ENCODE results near the gene ERC1. TPM values are rescaled to one million over a fixed set of nuclear protein-coding genes. Genes with fewer than 3 reads are reported as not detected.

The ERC1 gene
- total RNA-seq, 4 donors from 2014 or later, result 28.5 to 71.7 (median 38.5) TPM

- Histone ChIP-seq H3K36me3 (no peaks in the 10 kb centered on the region), H3K9me3 (no peaks in the 10 kb centered on the region), H3K27me3 (peaks cover 35% of the 10 kb centered on the region), H3K4me3 (peak overlapping the region; percentile 74), H3K27ac (no peak overlapping the region), H3K4me1 (peaks cover 36% of the 10 kb centered on the region)
- no peak for TF ChIP-seq EP300 (IDR thresholded peaks at IDR 0.05)
- TF ChIP-seq, protein P1, sequence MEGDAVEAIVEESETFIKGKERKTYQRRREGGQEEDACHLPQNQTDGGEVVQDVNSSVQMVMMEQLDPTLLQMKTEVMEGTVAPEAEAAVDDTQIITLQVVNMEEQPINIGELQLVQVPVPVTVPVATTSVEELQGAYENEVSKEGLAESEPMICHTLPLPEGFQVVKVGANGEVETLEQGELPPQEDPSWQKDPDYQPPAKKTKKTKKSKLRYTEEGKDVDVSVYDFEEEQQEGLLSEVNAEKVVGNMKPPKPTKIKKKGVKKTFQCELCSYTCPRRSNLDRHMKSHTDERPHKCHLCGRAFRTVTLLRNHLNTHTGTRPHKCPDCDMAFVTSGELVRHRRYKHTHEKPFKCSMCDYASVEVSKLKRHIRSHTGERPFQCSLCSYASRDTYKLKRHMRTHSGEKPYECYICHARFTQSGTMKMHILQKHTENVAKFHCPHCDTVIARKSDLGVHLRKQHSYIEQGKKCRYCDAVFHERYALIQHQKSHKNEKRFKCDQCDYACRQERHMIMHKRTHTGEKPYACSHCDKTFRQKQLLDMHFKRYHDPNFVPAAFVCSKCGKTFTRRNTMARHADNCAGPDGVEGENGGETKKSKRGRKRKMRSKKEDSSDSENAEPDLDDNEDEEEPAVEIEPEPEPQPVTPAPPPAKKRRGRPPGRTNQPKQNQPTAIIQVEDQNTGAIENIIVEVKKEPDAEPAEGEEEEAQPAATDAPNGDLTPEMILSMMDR (IDR thresholded peaks at IDR 0.05), result no peak
- no peak for DNase-seq (ENCODE audit: low spot score in 2 of 2)
- WGBS, result 44% methylated on average over 20 of the region's 26 CpGs
These were observed 540.8 kb downstream of the ERC1 start for GRCh38 chr12:1531654-1532374.

DNA sequence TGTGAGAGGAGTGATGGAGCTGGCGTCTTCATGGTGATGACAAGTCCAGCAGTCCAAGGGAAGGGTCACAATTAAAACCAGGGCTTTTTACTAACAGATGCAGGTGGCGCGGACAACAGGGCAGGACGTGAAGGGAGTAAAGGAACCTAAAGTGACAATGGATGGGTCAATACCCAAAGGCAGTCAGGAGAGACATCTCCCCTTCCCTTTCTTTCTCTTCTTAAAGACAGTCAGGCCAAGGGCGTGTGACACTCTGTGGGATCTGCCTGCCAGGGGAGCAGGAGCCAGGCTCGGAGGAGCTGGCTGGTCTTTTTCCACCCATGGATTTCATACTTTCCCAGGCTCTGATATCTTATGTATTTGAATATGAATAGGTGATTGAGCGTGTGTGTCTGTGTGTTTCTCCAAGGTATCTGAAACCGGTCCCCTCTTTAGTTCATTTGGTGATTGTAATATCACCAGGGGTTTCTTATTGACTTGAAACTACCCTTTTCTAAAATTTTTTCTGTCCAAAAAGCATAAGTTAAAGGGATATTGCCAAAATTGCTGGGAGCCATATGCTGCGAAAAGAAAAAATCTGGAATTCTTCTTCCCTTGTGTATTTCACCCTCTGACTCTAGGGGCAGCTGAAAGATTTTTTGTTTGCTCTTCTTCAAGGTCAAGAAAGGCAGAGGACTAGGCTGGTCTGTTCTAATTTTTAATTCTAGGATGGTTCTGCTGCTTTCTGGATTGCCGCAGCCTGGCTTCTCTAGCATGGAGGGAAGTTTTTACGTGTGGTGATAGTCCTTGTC lies 541.5 kb downstream of the ERC1 start:
- no peak for DNase-seq (ENCODE audit: low spot score in 2 of 2)
- Histone ChIP-seq H3K27ac (no peak overlapping the region), H3K36me3 (no peaks in the 10 kb centered on the region), H3K4me1 (peaks cover 36% of the 10 kb centered on the region), H3K27me3 (peaks cover 35% of the 10 kb centered on the region), H3K9me3 (no peaks in the 10 kb centered on the region), H3K4me3 (peak overlapping the region; percentile 7)
- no peak for TF ChIP-seq POLR2A (IDR thresholded peaks at IDR 0.05)
- WGBS, result 66% methylated on average over 11 of the region's 11 CpGs

DNA sequence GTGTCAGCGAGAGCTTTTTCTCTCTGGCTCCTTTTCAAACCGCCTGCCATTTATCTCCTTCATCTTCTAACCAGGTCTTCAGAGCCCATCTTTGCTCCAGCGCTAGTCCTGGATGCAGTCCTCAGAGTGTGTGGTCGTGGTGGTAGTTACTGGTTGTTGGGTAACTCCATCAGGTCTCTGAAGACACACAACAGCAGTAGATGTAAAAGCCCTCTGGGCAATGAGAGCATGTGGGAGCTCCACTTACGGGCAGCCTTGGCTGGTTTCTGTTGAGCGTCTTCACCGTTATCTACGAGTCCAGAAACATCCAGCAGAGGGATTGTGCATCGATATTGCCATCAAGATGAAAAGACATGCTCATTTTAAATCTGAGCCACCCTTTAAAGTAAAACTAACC lies 542.2 kb downstream of the ERC1 start:
- peak overlapping the region; percentile 7 for H3K4me3 ChIP-seq
- WGBS, result 54% methylated on average over 9 of the region's 9 CpGs
- no peak for TF ChIP-seq POLR2A (IDR thresholded peaks at IDR 0.05)
- no peak for TF ChIP-seq POLR2AphosphoS5 (IDR thresholded peaks at IDR 0.05)
- no peak for TF ChIP-seq EP300 (IDR thresholded peaks at IDR 0.05)
- TF ChIP-seq, protein P1 (IDR thresholded peaks at IDR 0.05), result no peak

GRCh38 chr12:1533602-1534304 lies 542.7 kb downstream of the ERC1 start:
- no peak for DNase-seq (ENCODE audit: low spot score in 2 of 2)
- H3K36me3 ChIP-seq, result no peaks in the 10 kb centered on the region
- 55% methylated on average over 16 of the region's 16 CpGs for WGBS
- TF ChIP-seq POLR2AphosphoS5 (IDR thresholded peaks at IDR 0.05) (no peak), POLR2A (IDR thresholded peaks at IDR 0.05) (no peak)
- TF ChIP-seq, protein P1 (IDR thresholded peaks at IDR 0.05), result no peak
- H3K4me1 ChIP-seq, result peaks cover 36% of the 10 kb centered on the region
- peak overlapping the region; percentile 7 for H3K4me3 ChIP-seq
- no peak overlapping the region for H3K27ac ChIP-seq
- no peaks in the 10 kb centered on the region for H3K9me3 ChIP-seq
- peaks cover 35% of the 10 kb centered on the region for H3K27me3 ChIP-seq

More for the DNA sequence above, 542.2 kb downstream of the ERC1 start:
- Histone ChIP-seq H3K9me3 (no peaks in the 10 kb centered on the region), H3K36me3 (no peaks in the 10 kb centered on the region), H3K4me1 (peaks cover 36% of the 10 kb centered on the region), H3K27ac (no peak overlapping the region), H3K27me3 (peaks cover 35% of the 10 kb centered on the region)
- no peak for DNase-seq (ENCODE audit: low spot score in 2 of 2)

- Histone ChIP-seq H3K4me3 (no peak overlapping the region), H3K27me3 (peaks cover 29% of the 10 kb centered on the region), H3K36me3 (no peaks in the 10 kb centered on the region), H3K27ac (no peak overlapping the region), H3K9me3 (no peaks in the 10 kb centered on the region), H3K4me1 (peaks cover 34% of the 10 kb centered on the region)
- no peak for TF ChIP-seq POLR2AphosphoS5 (IDR thresholded peaks at IDR 0.05)
- no peak for TF ChIP-seq EP300 (IDR thresholded peaks at IDR 0.05)
- no peak for TF ChIP-seq POLR2A (IDR thresholded peaks at IDR 0.05)
- TF ChIP-seq, protein P1 (IDR thresholded peaks at IDR 0.05), result no peak
- no peak for DNase-seq (ENCODE audit: low spot score in 2 of 2)
- WGBS, result 80% methylated on average over 3 of the region's 3 CpGs
These were observed 543.7 kb downstream of the ERC1 start for GRCh38 chr12:1534748-1535147.

Data from suprapubic skin (tissue), 4 donors.